NB4 (cell line): ENCODE results near the gene CCDC138.

Experiments
- DNase-seq: peaks from one replicate; pipeline ENCODE4 v3.0.0; 2010; ENCODE audit warnings: low read depth
- H3K4me3 ChIP-seq: one replicate; pipeline ENCODE4 v1.5.1; 2011; ENCODE audit warnings: mild to moderate bottlenecking, low read depth, low read length, moderate library complexity
- MAX ChIP-seq: IDR thresholded peaks from 2 replicates; pipeline ENCODE4 v1.6.1; 2011; ENCODE audit warnings: low read depth, low read length
- MYC ChIP-seq: IDR thresholded peaks from 2 replicates; pipeline ENCODE4 v1.6.1; 2011; ENCODE audit warnings: low read depth, low read length
- POLR2A ChIP-seq: IDR thresholded peaks from 2 replicates; pipeline ENCODE4 v1.6.1; 2011; ENCODE audit warnings: mild to moderate bottlenecking; ENCODE audit not compliant: insufficient read length; ENCODE audit errors: extremely low read depth
- TF ChIP-seq, protein P1 (sequence below): IDR thresholded peaks from one replicate; pipeline ENCODE4 v1.5.1; 2012; ENCODE audit warnings: low read depth, low read length

The CCDC138 gene

DNA sequence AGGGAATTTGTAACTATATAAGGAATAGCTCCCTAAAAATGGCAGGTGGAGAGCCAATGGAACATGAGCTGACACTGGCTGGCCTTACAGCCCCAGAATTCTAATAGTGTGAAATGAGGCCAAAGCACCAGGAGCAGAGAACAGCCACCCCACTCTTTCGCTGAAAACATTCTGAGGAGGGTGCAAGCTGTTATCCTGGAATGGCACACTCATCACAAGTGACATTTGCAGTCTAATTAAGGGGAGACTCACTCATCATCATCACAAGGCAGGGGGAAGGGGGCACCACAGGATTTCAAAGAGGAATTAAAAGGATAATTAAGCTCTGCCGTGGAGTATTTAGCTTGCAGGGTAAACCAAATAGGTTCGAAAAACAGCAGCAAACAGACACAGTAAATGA lies 108.2 kb downstream of the CCDC138 start:
- TF ChIP-seq MYC = no peak
- TF ChIP-seq, protein P1, sequence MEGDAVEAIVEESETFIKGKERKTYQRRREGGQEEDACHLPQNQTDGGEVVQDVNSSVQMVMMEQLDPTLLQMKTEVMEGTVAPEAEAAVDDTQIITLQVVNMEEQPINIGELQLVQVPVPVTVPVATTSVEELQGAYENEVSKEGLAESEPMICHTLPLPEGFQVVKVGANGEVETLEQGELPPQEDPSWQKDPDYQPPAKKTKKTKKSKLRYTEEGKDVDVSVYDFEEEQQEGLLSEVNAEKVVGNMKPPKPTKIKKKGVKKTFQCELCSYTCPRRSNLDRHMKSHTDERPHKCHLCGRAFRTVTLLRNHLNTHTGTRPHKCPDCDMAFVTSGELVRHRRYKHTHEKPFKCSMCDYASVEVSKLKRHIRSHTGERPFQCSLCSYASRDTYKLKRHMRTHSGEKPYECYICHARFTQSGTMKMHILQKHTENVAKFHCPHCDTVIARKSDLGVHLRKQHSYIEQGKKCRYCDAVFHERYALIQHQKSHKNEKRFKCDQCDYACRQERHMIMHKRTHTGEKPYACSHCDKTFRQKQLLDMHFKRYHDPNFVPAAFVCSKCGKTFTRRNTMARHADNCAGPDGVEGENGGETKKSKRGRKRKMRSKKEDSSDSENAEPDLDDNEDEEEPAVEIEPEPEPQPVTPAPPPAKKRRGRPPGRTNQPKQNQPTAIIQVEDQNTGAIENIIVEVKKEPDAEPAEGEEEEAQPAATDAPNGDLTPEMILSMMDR = no peak
- TF ChIP-seq MAX = no peak
- no peak for TF ChIP-seq POLR2A
- H3K4me3 ChIP-seq = no peak overlapping the region

GRCh38 chr2:108895188-108895587 lies 108.6 kb downstream of the CCDC138 start:
- TF ChIP-seq POLR2A (no peak), MYC (no peak), MAX (no peak)
- TF ChIP-seq, protein P1 = no peak
- no peak for DNase-seq
- H3K4me3 ChIP-seq = no peak overlapping the region

More for the DNA sequence above, 108.2 kb downstream of the CCDC138 start:
- DNase-seq = no peak

- no peak overlapping the region for H3K4me3 ChIP-seq
- TF ChIP-seq, protein P1 = no peak
- no peak for TF ChIP-seq MAX
- TF ChIP-seq POLR2A = no peak
- no peak for TF ChIP-seq MYC
- no peak for DNase-seq
Measured at GRCh38 chr2:108896741-108897140, 110.2 kb downstream of the CCDC138 start.

DNA sequence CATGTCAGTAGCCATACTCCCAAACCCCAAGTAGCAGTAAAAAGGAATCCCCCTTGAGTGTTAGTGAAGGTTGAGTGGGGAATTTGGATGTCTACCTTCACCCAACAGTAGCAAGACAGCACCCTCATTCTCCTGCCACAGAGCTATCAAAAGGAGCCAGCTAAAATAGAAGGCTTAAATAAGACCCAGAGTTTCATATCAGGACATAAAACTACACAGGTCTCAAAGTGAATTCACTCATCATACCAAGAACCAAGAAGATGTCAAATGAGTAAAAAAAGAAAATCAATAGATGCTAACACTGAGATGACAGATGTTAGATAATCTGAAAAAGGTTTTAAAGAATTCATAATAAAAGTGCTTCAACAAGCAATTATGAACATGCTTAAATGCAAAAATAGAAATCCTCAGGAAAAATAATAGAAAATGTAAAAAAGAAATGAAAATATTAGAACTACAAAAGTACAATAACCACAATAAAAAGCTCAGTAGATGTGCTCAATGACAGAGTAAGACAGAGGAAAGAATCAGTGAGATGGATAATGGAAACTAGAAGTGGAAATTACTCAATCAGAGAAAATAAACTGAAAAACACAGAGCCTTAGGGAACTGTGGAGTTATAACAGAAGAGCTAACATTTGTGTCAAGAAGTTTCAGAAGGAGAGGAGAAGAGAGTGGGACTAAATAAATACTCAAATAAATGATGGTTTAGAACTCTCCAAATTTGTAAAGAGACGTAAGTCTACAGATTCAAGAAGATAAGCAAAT lies 111.9 kb downstream of the CCDC138 start:
- no peak for DNase-seq
- no peak overlapping the region for H3K4me3 ChIP-seq
- TF ChIP-seq MAX (no peak), MYC (no peak), POLR2A (no peak)
- TF ChIP-seq, protein P1 = no peak

DNA sequence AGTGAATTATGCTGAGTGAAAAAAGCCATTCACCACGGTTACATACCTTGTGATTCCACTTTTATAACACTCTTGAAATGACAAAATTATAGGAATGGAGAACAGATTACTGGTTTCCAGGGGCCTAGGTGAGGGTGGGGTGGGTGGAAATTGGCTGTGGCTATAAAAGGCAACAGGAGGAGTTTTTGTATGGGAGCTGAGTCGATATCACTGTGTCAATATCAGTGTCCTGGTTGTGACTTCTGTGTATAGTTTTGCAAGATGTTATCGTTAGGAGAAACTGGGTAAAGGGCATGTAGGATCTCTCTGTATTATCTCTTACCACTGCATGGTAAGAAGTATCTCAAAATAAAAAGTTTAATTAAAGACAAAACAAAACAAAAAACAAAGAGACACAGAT lies 118.1 kb downstream of the CCDC138 start:
- H3K4me3 ChIP-seq = no peak overlapping the region
- no peak for DNase-seq
- TF ChIP-seq, protein P1 = no peak
- TF ChIP-seq MAX (no peak), MYC (no peak), POLR2A (no peak)
